OCI-LY7 (cell line): ENCODE results near the gene CCDC187. TPM values are rescaled to one million over a fixed set of nuclear protein-coding genes. Genes with fewer than 3 reads are reported as not detected.

Source experiments
- BruUV-seq: library from RNA; stranded (reverse); fragments of 400-500 nt; replicated peaks from 2 replicates; lab custom pipeline; 2021; lab: Mats Ljungman, UMichigan
- CTCF ChIA-PET: fragments of 300-600 bp; sonication (Branson Sonifier 250); formaldehyde crosslinking; loops from one replicate; lab custom pipeline; 2022; ENCODE audit warnings: antibody characterized with exemption; ENCODE audit not compliant: unreplicated experiment; lab: Charles Lee
- POLR2A ChIA-PET: fragments of 300-600 bp; sonication (Branson Sonifier 250); formaldehyde crosslinking; loops from one replicate; lab custom pipeline; 2022; ENCODE audit warnings: antibody characterized with exemption; lab: Charles Lee
- DNase-seq: peaks from one replicate; pipeline ENCODE4 v3.0.0-alpha.2; 2015; ENCODE audit warnings: low spot score
- H2AFZ ChIP-seq: fragments of 200-600 bp; sonication (generic), shearing (Covaris generic); 2 replicates; pipeline ENCODE4 v1.6.1; 2014; ENCODE audit warnings: mild to moderate bottlenecking, antibody characterized with exemption, low read length, moderate library complexity
- H3K27ac ChIP-seq: fragments of 200-600 bp; sonication (generic); 2 replicates; pipeline ENCODE4 v1.5.1; 2014; ENCODE audit warnings: mixed run types, low read depth, mild to moderate bottlenecking, moderate library complexity, low read length, inconsistent platforms; ENCODE audit not compliant: poor library complexity, severe bottlenecking
- H3K36me3 ChIP-seq: fragments of 200-600 bp; sonication (generic); 2 replicates; pipeline ENCODE4 v1.6.1; 2014; ENCODE audit warnings: mild to moderate bottlenecking, antibody characterized with exemption, low read length, moderate library complexity, mixed read lengths; ENCODE audit not compliant: insufficient read depth
- H3K4me1 ChIP-seq: fragments of 200-600 bp; sonication (generic); 2 replicates; pipeline ENCODE4 v1.5.1; 2014; ENCODE audit warnings: mild to moderate bottlenecking, low read length; ENCODE audit not compliant: insufficient read depth, poor library complexity, severe bottlenecking
- H3K4me2 ChIP-seq: fragments of 200-600 bp; sonication (generic); 2 replicates; pipeline ENCODE4 v1.6.1; 2014; ENCODE audit warnings: mild to moderate bottlenecking, low read length
- H3K4me3 ChIP-seq: fragments of 200-600 bp; sonication (generic); 2 replicates; pipeline ENCODE4 v1.5.1; 2014; ENCODE audit warnings: mild to moderate bottlenecking, low read depth, low read length; ENCODE audit not compliant: poor library complexity, severe bottlenecking
- H3K79me2 ChIP-seq: fragments of 200-600 bp; sonication (generic); 2 replicates; pipeline ENCODE4 v1.6.1; 2016; ENCODE audit warnings: low read depth, mild to moderate bottlenecking, low read length, moderate library complexity, mixed read lengths; ENCODE audit not compliant: insufficient read depth
- H3K9me2 ChIP-seq: fragments of 200-600 bp; sonication (generic); 2 replicates; pipeline ENCODE4 v1.6.1; 2016; ENCODE audit warnings: mild to moderate bottlenecking, low read length, mixed read lengths; ENCODE audit not compliant: insufficient read depth
- H3K9me3 ChIP-seq: fragments of 200-600 bp; sonication (generic); 2 replicates; pipeline ENCODE4 v1.6.1; 2014; ENCODE audit warnings: mild to moderate bottlenecking, mixed run types, low read length, mixed read lengths
- H4K20me1 ChIP-seq: fragments of 200-600 bp; sonication (generic); 2 replicates; pipeline ENCODE4 v1.6.1; 2014; ENCODE audit warnings: mild to moderate bottlenecking, antibody characterized with exemption, low read length, moderate library complexity, mixed read lengths; ENCODE audit not compliant: insufficient read depth
- EZH2phosphoT487 ChIP-seq: fragments of 200-600 bp; sonication (generic); IDR thresholded peaks from 2 replicates; pipeline ENCODE4 v1.6.1; 2018; ENCODE audit warnings: low read depth, borderline replicate concordance, mild to moderate bottlenecking, mixed run types, antibody characterized with exemption, low read length, moderate library complexity, mixed read lengths
- intact Hi-C: fragments of 100-400 bp; cut with micrococcal nuclease; formaldehyde crosslinking; loops from one replicate; pipeline ENCODE4 v1.10.0; 2022; ENCODE audit not compliant: unreplicated experiment
- total RNA-seq, 2 experiments: library from RNA; depleted of rRNA in 1 of 2; stranded (reverse); fragments of >200 nt in 1 of 2; shearing (Covaris generic) in 1 of 2; gene quantifications; 2 replicates each; pipeline ENCODE4 v1.2.3, GENCODE V29; 2014 to 2022
- TF ChIP-seq, protein P1 (sequence below): fragments of 200-600 bp; sonication (generic); conservative IDR thresholded peaks from 2 replicates; pipeline ENCODE4 v1.5.1; 2014; ENCODE audit warnings: mild to moderate bottlenecking, antibody characterized with exemption, low read length, moderate library complexity, mixed read lengths

CCDC187 gene
- total RNA-seq, 2 experiments from 2014 or later, result not detected

DNA sequence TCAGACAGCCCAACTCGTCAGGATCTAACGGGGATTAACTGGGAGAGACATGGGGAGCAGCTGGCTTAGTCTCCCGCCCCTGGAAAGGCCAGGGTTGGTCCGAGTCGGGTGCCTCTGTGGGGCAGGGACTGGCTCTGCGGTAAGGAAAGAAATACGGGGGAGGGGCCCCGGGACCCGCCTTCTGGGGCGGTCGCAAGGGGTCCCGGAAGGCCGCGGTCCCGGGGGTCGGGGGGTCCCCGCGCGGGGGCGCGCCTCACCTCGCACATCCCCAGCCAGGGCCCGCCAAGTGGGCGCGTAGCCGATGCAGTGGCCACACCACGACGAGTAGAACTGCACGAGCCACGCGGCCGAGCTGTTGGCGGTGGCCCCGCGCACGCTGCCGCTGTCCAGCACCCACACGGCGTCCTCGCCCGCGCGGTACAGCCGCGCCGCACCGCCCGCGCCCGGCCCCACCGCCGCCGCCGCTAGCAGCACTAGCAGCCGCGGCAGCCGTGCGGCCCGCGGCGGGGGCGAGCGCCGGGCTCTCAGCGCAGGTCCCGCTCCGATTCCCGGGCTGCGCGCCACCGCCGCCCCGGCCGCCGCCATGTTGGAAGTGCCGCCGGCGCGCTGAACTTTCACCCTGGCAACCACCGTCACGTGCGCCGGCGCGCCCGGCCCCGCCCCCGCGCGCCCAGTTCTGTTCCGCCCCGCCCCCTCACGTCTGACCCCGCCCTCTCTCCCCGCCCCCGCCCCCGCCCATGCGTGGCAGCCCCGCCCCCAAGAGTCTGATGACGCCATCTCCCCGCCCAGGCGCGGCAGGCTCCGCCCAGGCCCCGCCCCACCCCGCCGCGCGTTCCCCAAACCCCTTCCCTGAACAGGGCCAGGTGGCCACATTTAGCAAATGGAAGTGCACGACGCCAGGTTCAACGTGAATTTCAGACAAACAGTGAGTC, 58.4 kb downstream of the CCDC187 start, which contains the start of gene QSOX2:
Gene QSOX2 (minus strand): TSS at position 594 of the 932 bp plus-strand sequence. CDS start 9 bp downstream, at position 585.
- H4K20me1 ChIP-seq, result peaks cover 23% of the 10 kb centered on the region
- BruUV-seq, result no TSS peak
- POLR2A ChIA-PET, result no interaction called here
- peak within 1 kb of the TSS; percentile 86 for H3K27ac ChIP-seq
- CTCF ChIA-PET, result no interaction called here
- H2AFZ ChIP-seq, result peak within 1 kb of the TSS; percentile 78; the same call in 1 of the 2 replicates
- H3K4me1 ChIP-seq, result peaks cover 48% of the 10 kb centered on the region
- H3K4me2 ChIP-seq, result peak within 1 kb of the TSS; percentile 92
- peaks cover 35% of the 10 kb centered on the region for H3K36me3 ChIP-seq
- peaks cover 47% of the 10 kb centered on the region for H3K79me2 ChIP-seq
- H3K9me3 ChIP-seq, result no peaks in the 10 kb centered on the region
- H3K4me3 ChIP-seq, result peak within 1 kb of the TSS; percentile 98
- intact Hi-C loops, result no loop called here
- TF ChIP-seq, protein P1, sequence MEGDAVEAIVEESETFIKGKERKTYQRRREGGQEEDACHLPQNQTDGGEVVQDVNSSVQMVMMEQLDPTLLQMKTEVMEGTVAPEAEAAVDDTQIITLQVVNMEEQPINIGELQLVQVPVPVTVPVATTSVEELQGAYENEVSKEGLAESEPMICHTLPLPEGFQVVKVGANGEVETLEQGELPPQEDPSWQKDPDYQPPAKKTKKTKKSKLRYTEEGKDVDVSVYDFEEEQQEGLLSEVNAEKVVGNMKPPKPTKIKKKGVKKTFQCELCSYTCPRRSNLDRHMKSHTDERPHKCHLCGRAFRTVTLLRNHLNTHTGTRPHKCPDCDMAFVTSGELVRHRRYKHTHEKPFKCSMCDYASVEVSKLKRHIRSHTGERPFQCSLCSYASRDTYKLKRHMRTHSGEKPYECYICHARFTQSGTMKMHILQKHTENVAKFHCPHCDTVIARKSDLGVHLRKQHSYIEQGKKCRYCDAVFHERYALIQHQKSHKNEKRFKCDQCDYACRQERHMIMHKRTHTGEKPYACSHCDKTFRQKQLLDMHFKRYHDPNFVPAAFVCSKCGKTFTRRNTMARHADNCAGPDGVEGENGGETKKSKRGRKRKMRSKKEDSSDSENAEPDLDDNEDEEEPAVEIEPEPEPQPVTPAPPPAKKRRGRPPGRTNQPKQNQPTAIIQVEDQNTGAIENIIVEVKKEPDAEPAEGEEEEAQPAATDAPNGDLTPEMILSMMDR, result no peak
- TF ChIP-seq EZH2phosphoT487, result no peak
- DNase-seq, result peak; percentile 87
- H3K9me2 ChIP-seq, result no peaks in the 10 kb centered on the region

GRCh38 chr9:136244969-136245218, 59.0 kb downstream of the CCDC187 start:
- DNase-seq, result no peak
- H3K4me1 ChIP-seq, result peaks cover 54% of the 10 kb centered on the region
- no TSS peak for BruUV-seq
- CTCF ChIA-PET, result no interaction called here
- peaks cover 53% of the 10 kb centered on the region for H3K79me2 ChIP-seq
- POLR2A ChIA-PET, result no interaction called here
- intact Hi-C loops, result loop anchor here (5.0 kb wide), 1 partner anchor 233 kb away; no protein-coding TSS in a partner anchor
- H3K4me2 ChIP-seq, result peak overlapping the region; percentile 92
- H3K36me3 ChIP-seq, result peaks cover 35% of the 10 kb centered on the region
- H3K9me2 ChIP-seq, result no peaks in the 10 kb centered on the region
- no peak for TF ChIP-seq EZH2phosphoT487
- TF ChIP-seq, protein P1, result no peak
- peaks cover 23% of the 10 kb centered on the region for H4K20me1 ChIP-seq
- no peaks in the 10 kb centered on the region for H3K9me3 ChIP-seq
- H3K4me3 ChIP-seq, result peak overlapping the region; percentile 98
- peak overlapping the region; percentile 86 for H3K27ac ChIP-seq
- no peak overlapping the region for H2AFZ ChIP-seq
